Mammary microvascular endothelial cell (primary cell): ENCODE measurements around the gene MARCHF3. TPM values are rescaled to one million over a fixed set of nuclear protein-coding genes. Genes with fewer than 3 reads are reported as not detected.

Source experiments
- total RNA-seq: library from RNA; depleted of rRNA; stranded (reverse); fragments of >200 nt; gene quantifications from 2 replicates; pipeline ENCODE4 v1.2.3, GENCODE V29; 2015

MARCHF3 gene, protein sequence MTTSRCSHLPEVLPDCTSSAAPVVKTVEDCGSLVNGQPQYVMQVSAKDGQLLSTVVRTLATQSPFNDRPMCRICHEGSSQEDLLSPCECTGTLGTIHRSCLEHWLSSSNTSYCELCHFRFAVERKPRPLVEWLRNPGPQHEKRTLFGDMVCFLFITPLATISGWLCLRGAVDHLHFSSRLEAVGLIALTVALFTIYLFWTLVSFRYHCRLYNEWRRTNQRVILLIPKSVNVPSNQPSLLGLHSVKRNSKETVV
- total RNA-seq, result 24.3 and 29.4 TPM in 2 replicates

GRCh38 chr5:127030259-127031146 lies at the start of gene MARCHF3:
Gene MARCHF3, minus strand, starts transcription at chr5:127030558. Its CDS starts 112,387 bp downstream, at chr5:126918171.

DNA sequence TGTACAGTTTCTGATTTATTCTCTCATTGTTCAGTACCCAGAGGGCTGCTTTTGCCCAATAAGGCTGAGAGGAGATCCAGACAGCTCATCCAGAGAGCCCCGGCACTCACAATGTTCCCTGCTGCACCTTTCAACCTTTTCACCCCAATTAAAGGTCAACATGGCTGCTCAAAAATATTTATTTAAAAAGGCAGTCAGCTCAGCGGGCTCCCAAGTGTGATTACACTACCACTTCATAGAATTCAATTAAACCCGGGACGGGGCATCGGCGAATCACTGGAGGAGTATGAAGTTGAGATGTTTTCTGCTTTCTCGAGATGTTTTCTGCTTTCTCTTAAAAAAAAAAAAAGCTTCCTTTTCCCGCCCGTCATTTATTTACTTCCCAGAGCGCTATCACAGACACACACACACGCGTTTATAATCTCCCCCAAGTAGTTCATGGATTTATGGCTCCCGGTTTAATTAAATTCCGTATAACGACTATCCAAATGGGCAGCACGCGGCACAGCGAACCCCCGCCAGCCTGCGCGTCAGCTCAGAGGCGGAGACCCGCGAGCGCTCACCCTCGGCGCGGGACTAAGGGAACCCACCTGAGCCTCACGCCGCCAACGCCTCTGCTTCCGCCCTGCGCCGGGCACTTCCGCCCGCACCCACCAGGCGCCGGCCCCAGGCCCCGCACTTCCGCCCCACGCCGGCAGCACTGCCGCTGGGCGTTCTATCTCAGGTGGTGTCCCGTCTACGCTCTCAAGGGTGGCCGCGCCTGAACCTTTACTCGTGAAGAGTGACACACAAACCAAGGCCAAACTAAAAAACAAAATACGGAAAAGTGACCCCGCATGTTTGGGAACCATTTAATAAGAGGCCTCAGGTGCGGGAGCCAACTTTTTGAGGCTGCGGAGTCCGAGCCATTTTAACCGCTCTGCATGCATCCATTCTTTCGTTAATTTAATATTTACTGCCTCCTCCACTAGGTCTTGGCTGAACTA lies 42.8 kb upstream of the MARCHF3 start, which contains the start of gene C5orf63:
TSS of gene C5orf63 (minus strand) at position 642 of the 986 bp plus-strand sequence. CDS start 14,507 bp downstream, outside the sequence.

Other genes starting within 250 kb of the MARCHF3 start
- 3.2 and 5.9 TPM in 2 replicates for gene C5orf63, start 42.9 kb upstream of the MARCHF3 start, total RNA-seq